ENCODE measurements around the gene MFSD8.

DNA sequence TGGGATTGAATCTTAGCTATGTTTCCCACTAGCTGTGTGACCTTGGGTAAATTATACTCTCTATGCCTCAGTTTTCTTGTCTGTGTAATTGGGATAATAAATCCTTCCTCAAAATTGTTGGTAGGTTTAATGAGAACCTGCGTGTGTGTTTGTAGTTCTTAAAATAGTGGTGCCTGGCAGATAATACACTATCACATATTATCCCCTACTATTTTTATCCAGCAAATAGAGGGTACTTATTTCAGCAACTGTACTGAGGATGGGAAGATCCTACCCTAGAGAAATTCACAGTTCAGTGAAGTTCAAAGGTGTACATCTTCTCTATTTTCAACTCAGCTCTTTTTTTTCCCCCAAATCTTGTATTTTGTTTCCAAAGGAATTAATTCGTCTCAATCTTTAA is 17.5 kb upstream of the MFSD8 start:
- TF ChIP-seq CTCF (optimal IDR thresholded peaks at IDR 0.05 in 1 of 3, IDR thresholded peaks at IDR 0.05 in 1 of 3, conservative IDR thresholded peaks at IDR 0.05 in 1 of 3; ENCODE audit: extremely low read depth in 1 of 3, insufficient read depth in 2 of 3, low read length in 3 of 3) (no peak), EZH2 (IDR thresholded peaks at IDR 0.05; ENCODE audit: low read length) (no peak)
